Measurements from ENCODE around the gene SARM1. TPM values are rescaled to one million over a fixed set of nuclear protein-coding genes. Genes with fewer than 3 reads are reported as not detected.

SARM1 gene
- total RNA-seq, result 8.8 TPM

DNA sequence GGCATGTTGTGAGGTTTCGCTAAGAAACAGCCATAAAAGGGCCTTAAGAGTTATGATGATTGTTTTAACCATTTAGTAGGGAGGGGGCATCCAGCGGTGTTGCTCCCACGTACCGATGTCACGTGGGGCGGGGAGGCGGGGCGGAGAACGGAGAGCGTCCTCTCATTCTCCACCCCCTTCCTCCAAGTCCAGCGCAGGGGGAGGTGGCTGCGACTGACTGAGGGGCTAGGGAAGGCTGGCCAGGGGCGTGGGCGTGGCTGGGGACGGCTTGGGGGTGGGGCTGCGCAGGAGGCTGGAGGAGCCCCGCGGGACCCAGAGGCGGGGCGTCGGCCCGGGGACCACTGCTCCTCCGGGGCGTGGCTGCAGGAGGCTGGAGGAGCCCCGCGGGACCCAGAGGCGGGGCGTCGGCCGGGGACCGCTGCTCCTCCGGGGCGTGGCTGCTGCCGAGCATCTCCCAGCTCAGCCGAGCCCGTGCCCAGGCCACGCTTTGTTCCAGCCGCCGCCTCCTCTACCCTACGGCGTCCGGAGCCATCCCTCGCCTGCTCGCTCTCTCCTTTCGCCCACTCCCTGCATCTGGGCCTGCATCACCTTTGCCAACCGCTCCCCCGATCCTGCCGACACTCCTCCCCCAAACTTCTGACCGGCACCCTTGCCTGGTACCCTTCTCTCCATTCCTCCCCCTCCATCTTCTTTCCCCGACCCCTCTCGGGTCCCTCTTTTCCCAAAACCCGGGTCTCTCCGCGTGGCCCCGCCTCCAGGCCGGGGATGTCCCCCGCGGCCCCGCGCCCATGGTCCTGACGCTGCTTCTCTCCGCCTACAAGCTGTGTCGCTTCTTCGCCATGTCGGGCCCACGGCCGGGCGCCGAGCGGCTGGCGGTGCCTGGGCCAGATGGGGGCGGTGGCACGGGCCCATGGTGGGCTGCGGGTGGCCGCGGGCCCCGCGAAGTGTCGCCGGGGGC lies at the start of gene SARM1:
Gene SARM1, plus strand, starts transcription at position 450 of the 958 bp plus-strand sequence. Its CDS starts 339 bp downstream, at position 789.
- H3K4me1 ChIP-seq (ENCODE audit: insufficient read depth, low read length), result peaks cover 22% of the 10 kb centered on the region
- no peaks in the 10 kb centered on the region for H3K9me3 ChIP-seq (ENCODE audit: low read depth, low read length)
- peaks cover 12% of the 10 kb centered on the region for H3K27me3 ChIP-seq (ENCODE audit: insufficient read depth, low read length)
- H3K4me3 ChIP-seq (ENCODE audit: low read length), result peak within 1 kb of the TSS; percentile 45

DNA sequence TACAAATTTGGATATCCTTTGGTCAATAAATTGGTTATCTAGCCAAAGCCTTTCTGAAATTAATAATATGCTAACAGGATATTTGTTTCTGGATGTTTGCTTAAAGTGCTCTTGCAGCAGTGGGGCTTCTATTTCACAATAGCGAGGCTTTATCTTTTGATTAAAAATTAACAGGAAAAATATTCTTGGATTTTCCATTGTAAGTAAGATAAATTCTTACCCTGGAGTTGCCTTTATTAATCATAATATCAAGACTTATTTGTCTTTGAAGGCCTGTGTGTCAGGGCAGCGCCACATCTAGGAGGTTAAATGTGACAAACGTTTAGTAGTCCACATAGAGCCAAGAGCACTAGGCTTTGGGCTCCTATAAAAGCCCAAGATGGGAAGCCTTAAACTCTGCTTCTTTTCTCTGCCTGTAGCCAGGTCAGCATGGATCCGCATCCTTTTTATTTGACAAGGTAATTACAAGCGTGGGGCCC lies 47.2 kb upstream of the SARM1 start:
- Histone ChIP-seq H3K4me3 (ENCODE audit: low read length) (no peak overlapping the region), H3K9me3 (ENCODE audit: low read depth, low read length) (no peaks in the 10 kb centered on the region), H3K4me1 (ENCODE audit: insufficient read depth, low read length) (peaks cover 19% of the 10 kb centered on the region), H3K27me3 (ENCODE audit: insufficient read depth, low read length) (no peaks in the 10 kb centered on the region)

DNA sequence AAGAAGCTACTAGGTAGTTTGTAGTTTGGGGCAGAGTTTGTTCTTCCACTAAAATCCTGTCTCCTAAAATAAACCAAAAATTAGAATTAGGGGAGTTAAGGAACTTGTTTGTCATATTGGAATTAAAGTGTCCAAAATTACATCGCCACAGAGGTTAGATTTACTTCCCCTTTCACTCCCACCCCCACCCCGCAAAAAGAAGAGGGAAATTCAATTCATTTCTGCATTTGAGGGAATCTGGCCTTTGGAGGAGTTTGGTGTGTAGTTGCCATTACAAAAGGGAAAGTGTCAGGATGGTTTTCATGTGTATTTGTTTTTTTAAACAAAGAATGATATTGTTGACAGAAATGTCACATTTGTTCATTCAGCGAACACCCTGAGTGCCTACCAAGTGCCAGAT lies 46.7 kb upstream of the SARM1 start:
- Histone ChIP-seq H3K4me1 (ENCODE audit: insufficient read depth, low read length) (peaks cover 15% of the 10 kb centered on the region), H3K4me3 (ENCODE audit: low read length) (no peak overlapping the region), H3K9me3 (ENCODE audit: low read depth, low read length) (no peaks in the 10 kb centered on the region), H3K27me3 (ENCODE audit: insufficient read depth, low read length) (no peaks in the 10 kb centered on the region)

DNA sequence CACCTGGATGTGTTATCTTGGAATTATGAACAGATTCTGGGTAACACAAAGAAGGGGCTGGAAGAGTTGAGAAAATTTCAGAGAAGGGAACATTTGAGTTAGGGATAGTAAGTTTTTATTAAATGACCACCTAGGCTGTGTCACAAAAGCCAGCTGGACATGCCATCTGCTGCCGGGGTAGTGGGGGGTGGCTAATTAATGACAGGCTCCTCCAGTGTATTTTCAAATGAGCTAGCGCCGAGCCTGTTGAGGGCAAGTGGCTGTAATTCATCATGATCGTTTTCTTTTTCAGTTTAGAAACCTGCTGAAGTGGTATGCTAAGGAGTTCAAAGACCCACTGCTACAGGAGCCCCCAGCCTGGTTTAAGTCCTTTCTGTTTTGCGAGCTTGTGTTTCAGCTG lies 46.3 kb upstream of the SARM1 start:
- Histone ChIP-seq H3K4me1 (ENCODE audit: insufficient read depth, low read length) (peaks cover 12% of the 10 kb centered on the region), H3K9me3 (ENCODE audit: low read depth, low read length) (no peaks in the 10 kb centered on the region), H3K4me3 (ENCODE audit: low read length) (no peak overlapping the region), H3K27me3 (ENCODE audit: insufficient read depth, low read length) (no peaks in the 10 kb centered on the region)

- H3K4me3 ChIP-seq (ENCODE audit: low read length), result no peak overlapping the region
- H3K9me3 ChIP-seq (ENCODE audit: low read depth, low read length), result no peaks in the 10 kb centered on the region
- no peaks in the 10 kb centered on the region for H3K27me3 ChIP-seq (ENCODE audit: insufficient read depth, low read length)
- peaks cover 12% of the 10 kb centered on the region for H3K4me1 ChIP-seq (ENCODE audit: insufficient read depth, low read length)
Observed at GRCh38 chr17:28326114-28326513, 45.4 kb upstream of the SARM1 start.

DNA sequence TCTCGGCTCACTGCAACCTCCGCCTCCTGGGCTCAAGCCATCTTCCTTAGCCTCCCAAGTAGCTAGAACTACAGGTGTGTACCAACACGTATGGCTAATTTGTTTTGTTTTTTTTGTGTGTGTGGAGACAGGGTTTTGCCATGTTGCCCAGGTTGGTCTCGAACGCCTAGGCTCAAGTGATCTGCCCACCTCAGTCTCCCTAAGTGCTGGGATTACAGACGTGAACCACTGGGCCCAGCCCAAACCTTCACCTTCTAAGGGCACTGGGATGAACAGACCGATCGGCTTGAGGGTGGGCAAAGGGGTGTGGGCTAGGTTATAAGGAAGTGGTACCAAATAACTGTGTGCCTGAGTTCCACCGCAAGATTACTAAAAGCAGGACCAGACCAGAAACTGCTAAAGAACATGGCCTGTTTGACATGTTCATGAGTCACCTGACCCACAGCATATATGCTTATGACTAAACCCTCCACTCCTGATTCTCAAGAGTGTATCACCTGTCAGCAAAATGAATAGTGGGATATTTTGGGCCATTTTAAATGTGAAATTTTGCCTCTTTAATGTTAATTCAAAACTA lies 44.4 kb upstream of the SARM1 start:
- H3K9me3 ChIP-seq (ENCODE audit: low read depth, low read length), result no peaks in the 10 kb centered on the region
- H3K27me3 ChIP-seq (ENCODE audit: insufficient read depth, low read length), result no peaks in the 10 kb centered on the region
- H3K4me3 ChIP-seq (ENCODE audit: low read length), result no peak overlapping the region
- peaks cover 12% of the 10 kb centered on the region for H3K4me1 ChIP-seq (ENCODE audit: insufficient read depth, low read length)

- Histone ChIP-seq H3K27me3 (ENCODE audit: insufficient read depth, low read length) (no peaks in the 10 kb centered on the region), H3K9me3 (ENCODE audit: low read depth, low read length) (no peaks in the 10 kb centered on the region), H3K4me3 (ENCODE audit: low read length) (no peak overlapping the region), H3K4me1 (ENCODE audit: insufficient read depth, low read length) (peaks cover 12% of the 10 kb centered on the region)
Observed at GRCh38 chr17:28327709-28328108, 43.8 kb upstream of the SARM1 start.

GRCh38 chr17:28328325-28328724 lies 43.2 kb upstream of the SARM1 start:
- Histone ChIP-seq H3K4me3 (ENCODE audit: low read length) (no peak overlapping the region), H3K27me3 (ENCODE audit: insufficient read depth, low read length) (no peaks in the 10 kb centered on the region), H3K9me3 (ENCODE audit: low read depth, low read length) (no peaks in the 10 kb centered on the region), H3K4me1 (ENCODE audit: insufficient read depth, low read length) (peaks cover 16% of the 10 kb centered on the region)

GRCh38 chr17:28330671-28331070 lies 40.8 kb upstream of the SARM1 start:
- Histone ChIP-seq H3K27me3 (ENCODE audit: insufficient read depth, low read length) (no peaks in the 10 kb centered on the region), H3K4me3 (ENCODE audit: low read length) (no peak overlapping the region)

GRCh38 chr17:28331891-28332420 lies 39.5 kb upstream of the SARM1 start:
- Histone ChIP-seq H3K27me3 (ENCODE audit: insufficient read depth, low read length) (no peaks in the 10 kb centered on the region), H3K4me1 (ENCODE audit: insufficient read depth, low read length) (peaks cover 31% of the 10 kb centered on the region), H3K4me3 (ENCODE audit: low read length) (no peak overlapping the region)

More at GRCh38 chr17:28330671-28331070, 40.8 kb upstream of the SARM1 start:
- no peaks in the 10 kb centered on the region for H3K9me3 ChIP-seq (ENCODE audit: low read depth, low read length)
- peaks cover 20% of the 10 kb centered on the region for H3K4me1 ChIP-seq (ENCODE audit: insufficient read depth, low read length)

GRCh38 chr17:28333083-28333746 lies 38.3 kb upstream of the SARM1 start:
- H3K27me3 ChIP-seq (ENCODE audit: insufficient read depth, low read length), result no peaks in the 10 kb centered on the region
- H3K4me1 ChIP-seq (ENCODE audit: insufficient read depth, low read length), result peaks cover 34% of the 10 kb centered on the region
- H3K4me3 ChIP-seq (ENCODE audit: low read length), result no peak overlapping the region
- no peaks in the 10 kb centered on the region for H3K9me3 ChIP-seq (ENCODE audit: low read depth, low read length)

More at GRCh38 chr17:28331891-28332420, 39.5 kb upstream of the SARM1 start:
- no peaks in the 10 kb centered on the region for H3K9me3 ChIP-seq (ENCODE audit: low read depth, low read length)

GRCh38 chr17:28334171-28334570 lies 37.3 kb upstream of the SARM1 start:
- Histone ChIP-seq H3K4me3 (ENCODE audit: low read length) (peak overlapping the region; percentile 53), H3K27me3 (ENCODE audit: insufficient read depth, low read length) (no peaks in the 10 kb centered on the region)

GRCh38 chr17:28334666-28335200 lies 36.8 kb upstream of the SARM1 start:
- Histone ChIP-seq H3K4me1 (ENCODE audit: insufficient read depth, low read length) (peaks cover 34% of the 10 kb centered on the region), H3K4me3 (ENCODE audit: low read length) (peak overlapping the region; percentile 53), H3K9me3 (ENCODE audit: low read depth, low read length) (no peaks in the 10 kb centered on the region), H3K27me3 (ENCODE audit: insufficient read depth, low read length) (no peaks in the 10 kb centered on the region)

More at GRCh38 chr17:28334171-28334570, 37.3 kb upstream of the SARM1 start:
- Histone ChIP-seq H3K9me3 (ENCODE audit: low read depth, low read length) (no peaks in the 10 kb centered on the region), H3K4me1 (ENCODE audit: insufficient read depth, low read length) (peaks cover 34% of the 10 kb centered on the region)

GRCh38 chr17:28335201-28335958 lies 36.1 kb upstream of the SARM1 start, which contains the start of the genes IFT20 and TNFAIP1:
IFT20 (minus strand) TSS chr17:28335472; CDS start chr17:28331985, 3,487 bp downstream.
TNFAIP1 (plus strand) TSS chr17:28335761; CDS start chr17:28339522, 3,761 bp downstream.
- peaks cover 34% of the 10 kb centered on the region for H3K4me1 ChIP-seq (ENCODE audit: insufficient read depth, low read length)
- H3K27me3 ChIP-seq (ENCODE audit: insufficient read depth, low read length), result no peaks in the 10 kb centered on the region
- H3K4me3 ChIP-seq (ENCODE audit: low read length), result peak within 1 kb of the TSS; percentile 53
- no peaks in the 10 kb centered on the region for H3K9me3 ChIP-seq (ENCODE audit: low read depth, low read length)
